ENCODE data around the gene DLX3. TPM values are rescaled to one million over a fixed set of nuclear protein-coding genes. Genes with fewer than 3 reads are reported as not detected.

The DLX3 gene
- total RNA-seq, 1 experiment from 2014 or later = 0.18 TPM

DNA sequence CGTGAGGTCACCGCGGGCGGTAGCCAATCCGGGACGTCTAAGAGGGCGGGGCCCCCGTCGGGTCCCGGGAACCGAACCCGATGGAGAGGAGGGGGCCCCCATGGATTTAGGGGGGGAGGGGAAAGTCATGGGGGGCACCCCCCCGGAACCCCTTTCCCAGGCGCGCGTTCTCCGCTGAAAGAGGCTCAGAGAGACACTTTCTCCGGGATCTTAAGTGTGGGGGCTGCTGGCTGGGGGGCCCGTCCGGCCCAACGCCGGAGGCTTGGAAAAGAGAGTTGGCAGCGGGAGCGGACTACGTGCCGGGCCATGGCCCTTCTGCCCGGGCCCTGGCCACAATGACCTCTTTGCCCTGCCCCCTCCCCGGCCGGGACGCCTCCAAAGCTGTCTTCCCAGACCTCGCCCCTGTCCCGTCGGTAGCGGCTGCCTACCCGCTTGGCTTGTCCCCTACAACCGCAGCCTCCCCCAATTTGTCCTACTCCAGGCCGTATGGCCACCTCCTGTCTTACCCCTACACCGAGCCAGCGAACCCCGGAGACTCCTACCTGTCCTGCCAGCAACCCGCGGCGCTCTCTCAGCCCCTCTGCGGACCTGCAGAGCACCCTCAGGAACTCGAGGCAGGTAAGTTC lies 25.8 kb downstream of the DLX3 start, which contains the start of gene DLX4:
Gene DLX4 (plus strand): TSS at position 57 of the 626 bp plus-strand sequence. CDS start 279 bp downstream, at position 336.
- Histone ChIP-seq H3K27me3 (ENCODE audit: low read length) (peaks cover 86% of the 10 kb centered on the region), H3K4me1 (ENCODE audit: insufficient read depth, low read length) (no peaks in the 10 kb centered on the region), H3K9me2 (replicated peaks; ENCODE audit: low read length) (no peaks in the 10 kb centered on the region), H3K36me3 (ENCODE audit: low read depth, low read length) (no peaks in the 10 kb centered on the region), H2AFZ (ENCODE audit: low read length) (peak within 1 kb of the TSS; percentile 54), H3F3A (ENCODE audit: low read length, unreplicated experiment) (no peaks in the 10 kb centered on the region), H3K4me3 (ENCODE audit: low read length) (peak within 1 kb of the TSS; percentile 60), H3K9me3 (ENCODE audit: low read length) (no peaks in the 10 kb centered on the region), H3K27ac (ENCODE audit: low read length) (no peak within 1 kb of the TSS), H3K79me2 (ENCODE audit: low read length) (no peaks in the 10 kb centered on the region), H4K20me1 (ENCODE audit: low read length) (no peaks in the 10 kb centered on the region), H3K4me2 (ENCODE audit: low read length) (peak within 1 kb of the TSS; percentile 76), H3K9ac (ENCODE audit: low read length) (no peak within 1 kb of the TSS)
- DNase-seq = no peak
- intact Hi-C loops (cut with micrococcal nuclease) = no loop called here
- CTCF ChIA-PET = no interaction called here
- ATAC-seq = no peak
- BruUV-seq (replicated peaks) = no TSS peak
- POLR2A ChIA-PET (ENCODE audit: unreplicated experiment) = no interaction called here
- TF ChIP-seq EZH2phosphoT487 (IDR thresholded peaks at IDR 0.05; ENCODE audit: borderline replicate concordance, low read length) (no peak), EZH2 (IDR thresholded peaks at IDR 0.05; ENCODE audit: low read length, unreplicated experiment) (no peak)
- TF ChIP-seq, protein P1, sequence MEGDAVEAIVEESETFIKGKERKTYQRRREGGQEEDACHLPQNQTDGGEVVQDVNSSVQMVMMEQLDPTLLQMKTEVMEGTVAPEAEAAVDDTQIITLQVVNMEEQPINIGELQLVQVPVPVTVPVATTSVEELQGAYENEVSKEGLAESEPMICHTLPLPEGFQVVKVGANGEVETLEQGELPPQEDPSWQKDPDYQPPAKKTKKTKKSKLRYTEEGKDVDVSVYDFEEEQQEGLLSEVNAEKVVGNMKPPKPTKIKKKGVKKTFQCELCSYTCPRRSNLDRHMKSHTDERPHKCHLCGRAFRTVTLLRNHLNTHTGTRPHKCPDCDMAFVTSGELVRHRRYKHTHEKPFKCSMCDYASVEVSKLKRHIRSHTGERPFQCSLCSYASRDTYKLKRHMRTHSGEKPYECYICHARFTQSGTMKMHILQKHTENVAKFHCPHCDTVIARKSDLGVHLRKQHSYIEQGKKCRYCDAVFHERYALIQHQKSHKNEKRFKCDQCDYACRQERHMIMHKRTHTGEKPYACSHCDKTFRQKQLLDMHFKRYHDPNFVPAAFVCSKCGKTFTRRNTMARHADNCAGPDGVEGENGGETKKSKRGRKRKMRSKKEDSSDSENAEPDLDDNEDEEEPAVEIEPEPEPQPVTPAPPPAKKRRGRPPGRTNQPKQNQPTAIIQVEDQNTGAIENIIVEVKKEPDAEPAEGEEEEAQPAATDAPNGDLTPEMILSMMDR (conservative IDR thresholded peaks at IDR 0.05; ENCODE audit: low read depth, low read length) = no peak

GRCh38 chr17:49968405-49969133 lies 26.5 kb downstream of the DLX3 start:
- H3K36me3 ChIP-seq (ENCODE audit: low read depth, low read length) = no peaks in the 10 kb centered on the region
- peak overlapping the region; percentile 60 for H3K4me3 ChIP-seq (ENCODE audit: low read length)
- no peaks in the 10 kb centered on the region for H3K4me1 ChIP-seq (ENCODE audit: insufficient read depth, low read length)
- H3K27ac ChIP-seq (ENCODE audit: low read length) = no peak overlapping the region
- ChIA-PET CTCF (no interaction called here), POLR2A (ENCODE audit: unreplicated experiment) (no interaction called here)
- no TSS peak for BruUV-seq (replicated peaks)
- H3K9me3 ChIP-seq (ENCODE audit: low read length) = no peaks in the 10 kb centered on the region
- intact Hi-C loops (cut with micrococcal nuclease) = no loop called here
- no peaks in the 10 kb centered on the region for H3K79me2 ChIP-seq (ENCODE audit: low read length)
- no peaks in the 10 kb centered on the region for H4K20me1 ChIP-seq (ENCODE audit: low read length)
- H2AFZ ChIP-seq (ENCODE audit: low read length) = peak overlapping the region; percentile 54
- H3K27me3 ChIP-seq (ENCODE audit: low read length) = peaks cover 85% of the 10 kb centered on the region
- H3F3A ChIP-seq (ENCODE audit: low read length, unreplicated experiment) = no peaks in the 10 kb centered on the region
- ATAC-seq = peak; percentile 74
- peak overlapping the region; percentile 76 for H3K4me2 ChIP-seq (ENCODE audit: low read length)
- H3K9me2 ChIP-seq (replicated peaks; ENCODE audit: low read length) = no peaks in the 10 kb centered on the region
- peak; percentile 71 for DNase-seq
- H3K9ac ChIP-seq (ENCODE audit: low read length) = no peak overlapping the region
- TF ChIP-seq EZH2phosphoT487 (IDR thresholded peaks at IDR 0.05; ENCODE audit: borderline replicate concordance, low read length) = peak; percentile 87
- no peak for TF ChIP-seq EZH2 (IDR thresholded peaks at IDR 0.05; ENCODE audit: low read length, unreplicated experiment)
- TF ChIP-seq, protein P1 (conservative IDR thresholded peaks at IDR 0.05; ENCODE audit: low read depth, low read length) = no peak
